HepG2 (cell line): Measurements from ENCODE around the gene KRTAP5-1. TPM values are rescaled to one million over a fixed set of nuclear protein-coding genes. Genes with fewer than 3 reads are reported as not detected.

Source experiments
- CBFB ChIP-seq: sonication (generic); formaldehyde crosslinking; IDR thresholded peaks from 2 replicates; pipeline ENCODE4 v1.4.0; 2020; ENCODE audit warnings: missing genetic modification reagents
- FOSL1 ChIP-seq: sonication (generic); formaldehyde crosslinking; IDR thresholded peaks from 2 replicates; pipeline ENCODE4 v1.9.0; 2021; ENCODE audit warnings: missing genetic modification reagents, borderline replicate concordance
- FOXK1 ChIP-seq: sonication (generic); formaldehyde crosslinking; IDR thresholded peaks from 2 replicates; pipeline ENCODE4 v1.4.0; 2020; ENCODE audit warnings: low read depth, missing genetic modification reagents, borderline replicate concordance
- HIVEP1 ChIP-seq: sonication (generic); formaldehyde crosslinking; IDR thresholded peaks from 2 replicates; pipeline ENCODE4 v1.4.0; 2020; ENCODE audit warnings: mild to moderate bottlenecking, missing genetic modification reagents
- JDP2 ChIP-seq: sonication (generic); formaldehyde crosslinking; IDR thresholded peaks from 2 replicates; pipeline ENCODE4 v1.8.1; 2022; ENCODE audit warnings: missing genetic modification reagents, borderline replicate concordance
- KAT7 ChIP-seq: IDR thresholded peaks from 2 replicates; pipeline ENCODE4 v1.6.1; 2018; ENCODE audit warnings: borderline replicate concordance, missing compliant biosample characterization
- KDM2A ChIP-seq: sonication (generic); formaldehyde crosslinking; IDR thresholded peaks from 2 replicates; pipeline ENCODE4 v1.4.0; 2020; ENCODE audit warnings: low read depth, missing genetic modification reagents, borderline replicate concordance
- MAFG ChIP-seq: sonication (generic); formaldehyde crosslinking; IDR thresholded peaks from 2 replicates; pipeline ENCODE4 v1.5.1; 2020; ENCODE audit warnings: mild to moderate bottlenecking, missing genetic modification reagents
- NCOA5 ChIP-seq: sonication (generic); formaldehyde crosslinking; IDR thresholded peaks from 2 replicates; pipeline ENCODE4 v1.4.0; 2020; ENCODE audit warnings: missing genetic modification reagents
- NFE2 ChIP-seq: sonication (generic); formaldehyde crosslinking; IDR thresholded peaks from 2 replicates; pipeline ENCODE4 v1.4.0; 2020; ENCODE audit warnings: missing genetic modification reagents
- NR1H2 ChIP-seq: sonication (generic); formaldehyde crosslinking; IDR thresholded peaks from 2 replicates; pipeline ENCODE4 v1.8.1; 2022; ENCODE audit warnings: low read depth, missing genetic modification reagents, borderline replicate concordance
- PHF8 ChIP-seq: sonication (generic); formaldehyde crosslinking; IDR thresholded peaks from 2 replicates; pipeline ENCODE4 v1.5.0; 2020; ENCODE audit warnings: missing genetic modification reagents
- RAD21 ChIP-seq: fragments of 450-650 bp; formaldehyde crosslinking; IDR thresholded peaks from 2 replicates; pipeline ENCODE4 v1.5.0; 2020; ENCODE audit warnings: mild to moderate bottlenecking
- RCOR2 ChIP-seq: IDR thresholded peaks from 2 replicates; pipeline ENCODE4 v1.6.1; 2016; ENCODE audit warnings: missing biosample characterization, missing genetic modification reagents
- SETDB1 ChIP-seq: sonication (generic); formaldehyde crosslinking; IDR thresholded peaks from 2 replicates; pipeline ENCODE4 v1.5.1; 2020; ENCODE audit warnings: missing genetic modification reagents, mild to moderate bottlenecking, borderline replicate concordance
- STAT5B ChIP-seq: sonication (generic); formaldehyde crosslinking; IDR thresholded peaks from 2 replicates; pipeline ENCODE4 v1.4.0; 2020; ENCODE audit warnings: missing genetic modification reagents
- TEAD3 ChIP-seq: optimal IDR thresholded peaks from 2 replicates; pipeline ENCODE3; 2016; ENCODE audit warnings: borderline replicate concordance
- UBTF ChIP-seq: sonication (generic); formaldehyde crosslinking; IDR thresholded peaks from 2 replicates; pipeline ENCODE4 v1.4.0; 2020; ENCODE audit warnings: mild to moderate bottlenecking, missing genetic modification reagents
- ZFP82 ChIP-seq: sonication (generic); formaldehyde crosslinking; IDR thresholded peaks from 2 replicates; pipeline ENCODE4 v1.5.1; 2020; ENCODE audit warnings: mild to moderate bottlenecking, missing genetic modification reagents, borderline replicate concordance
- ZNF326 ChIP-seq: sonication (generic); formaldehyde crosslinking; IDR thresholded peaks from 2 replicates; pipeline ENCODE4 v1.4.0; 2020; ENCODE audit warnings: missing genetic modification reagents, borderline replicate concordance
- ZNF329 ChIP-seq: sonication (generic); formaldehyde crosslinking; IDR thresholded peaks from 2 replicates; pipeline ENCODE4 v1.9.0; 2021; ENCODE audit warnings: low read depth, mild to moderate bottlenecking, missing genetic modification reagents
- ZNF543 ChIP-seq: sonication (generic); formaldehyde crosslinking; IDR thresholded peaks from 2 replicates; pipeline ENCODE4 v1.4.0; 2020; ENCODE audit warnings: mild to moderate bottlenecking, missing genetic modification reagents
- ZNF709 ChIP-seq: sonication (generic); formaldehyde crosslinking; IDR thresholded peaks from 2 replicates; pipeline ENCODE4 v1.5.0; 2020; ENCODE audit warnings: mild to moderate bottlenecking, missing genetic modification reagents
- ZNF737 ChIP-seq: sonication (generic); formaldehyde crosslinking; IDR thresholded peaks from 2 replicates; pipeline ENCODE4 v1.5.0; 2020; ENCODE audit warnings: missing genetic modification reagents, mild to moderate bottlenecking, borderline replicate concordance
- polyA plus RNA-seq, 8 experiments: library from polyadenylated mRNA; depleted of rRNA in 3 of 8; stranded (reverse) in 7 of 8; unstranded in 1 of 8; fragments of >200 nt; fragmentation: Illumina TruSeq in 4 of 8; extraction: Trizol in 4 of 8; gene quantifications; 2 replicates each; pipeline versions ENCODE4 v1.2.1 to v1.2.3, GENCODE V29; 2011 to 2016; ENCODE audit warnings: low read depth in 4 of 8, missing spikeins in 1 of 8, mixed read lengths in 1 of 8; ENCODE audit not compliant: insufficient read depth in 1 of 8
- total RNA-seq, 5 experiments: library from RNA; depleted of rRNA; stranded (reverse); fragments of >200 nt; fragmentation: Illumina TruSeq; extraction: Trizol; gene quantifications; 2 replicates each; pipeline ENCODE4 v1.2.3, GENCODE V29; 2016; ENCODE audit warnings: low read depth in 1 of 5
- TF ChIP-seq, protein P1 (sequence below): sonication (generic); formaldehyde crosslinking; IDR thresholded peaks from 2 replicates; pipeline ENCODE4 v1.4.0; 2020; ENCODE audit warnings: missing genetic modification reagents
- TF ChIP-seq, protein P2 (sequence below): IDR thresholded peaks from 2 replicates; pipeline ENCODE4 v1.6.1; 2016; ENCODE audit warnings: low read depth, borderline replicate concordance

The KRTAP5-1 gene
- total and polyA plus RNA-seq, 2 of the 13 experiments (the other 11 are each of a cell fraction or from before 2014, with no cell fraction given), result not detected

DNA sequence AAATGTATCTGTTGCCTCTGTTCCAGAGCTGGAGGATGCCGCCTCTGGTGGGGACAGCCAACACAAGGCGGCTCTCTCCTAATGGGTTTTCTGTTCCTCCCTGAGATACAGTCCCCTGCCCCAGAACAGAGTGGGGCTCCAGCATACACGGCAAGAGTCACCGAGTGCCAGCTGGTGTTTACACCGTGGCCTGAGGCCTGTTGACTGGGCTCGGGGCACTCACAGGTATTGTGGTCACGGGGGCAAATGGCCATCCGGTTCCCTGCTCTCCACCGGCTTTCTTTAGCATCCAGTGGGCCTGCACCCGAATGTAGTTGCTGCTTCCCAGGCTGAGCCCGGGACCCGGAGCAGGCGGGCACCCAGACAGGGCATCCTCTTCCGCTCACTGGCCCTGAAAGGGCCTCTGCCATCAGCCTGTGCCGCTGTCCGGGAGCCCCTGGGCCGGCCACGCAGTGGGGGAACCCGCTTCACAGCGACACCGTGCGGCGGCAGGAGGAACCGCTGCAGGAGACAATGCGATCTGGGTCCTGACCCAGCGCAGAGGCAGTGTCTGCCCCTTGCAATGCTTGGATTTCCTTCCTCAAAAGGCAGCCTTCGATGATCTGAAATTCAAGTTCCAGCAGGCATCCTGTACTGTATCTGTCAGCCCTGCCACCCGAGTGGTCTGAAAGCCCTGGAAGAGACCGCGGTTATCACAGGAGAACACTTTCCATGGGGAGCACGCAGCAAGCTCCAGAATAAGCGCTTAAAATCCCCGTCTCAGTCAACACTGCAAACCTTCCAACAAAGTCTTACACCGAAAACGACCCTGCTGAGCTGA is 43.6 kb upstream of the KRTAP5-1 start (continued):
- TF ChIP-seq, protein P1, sequence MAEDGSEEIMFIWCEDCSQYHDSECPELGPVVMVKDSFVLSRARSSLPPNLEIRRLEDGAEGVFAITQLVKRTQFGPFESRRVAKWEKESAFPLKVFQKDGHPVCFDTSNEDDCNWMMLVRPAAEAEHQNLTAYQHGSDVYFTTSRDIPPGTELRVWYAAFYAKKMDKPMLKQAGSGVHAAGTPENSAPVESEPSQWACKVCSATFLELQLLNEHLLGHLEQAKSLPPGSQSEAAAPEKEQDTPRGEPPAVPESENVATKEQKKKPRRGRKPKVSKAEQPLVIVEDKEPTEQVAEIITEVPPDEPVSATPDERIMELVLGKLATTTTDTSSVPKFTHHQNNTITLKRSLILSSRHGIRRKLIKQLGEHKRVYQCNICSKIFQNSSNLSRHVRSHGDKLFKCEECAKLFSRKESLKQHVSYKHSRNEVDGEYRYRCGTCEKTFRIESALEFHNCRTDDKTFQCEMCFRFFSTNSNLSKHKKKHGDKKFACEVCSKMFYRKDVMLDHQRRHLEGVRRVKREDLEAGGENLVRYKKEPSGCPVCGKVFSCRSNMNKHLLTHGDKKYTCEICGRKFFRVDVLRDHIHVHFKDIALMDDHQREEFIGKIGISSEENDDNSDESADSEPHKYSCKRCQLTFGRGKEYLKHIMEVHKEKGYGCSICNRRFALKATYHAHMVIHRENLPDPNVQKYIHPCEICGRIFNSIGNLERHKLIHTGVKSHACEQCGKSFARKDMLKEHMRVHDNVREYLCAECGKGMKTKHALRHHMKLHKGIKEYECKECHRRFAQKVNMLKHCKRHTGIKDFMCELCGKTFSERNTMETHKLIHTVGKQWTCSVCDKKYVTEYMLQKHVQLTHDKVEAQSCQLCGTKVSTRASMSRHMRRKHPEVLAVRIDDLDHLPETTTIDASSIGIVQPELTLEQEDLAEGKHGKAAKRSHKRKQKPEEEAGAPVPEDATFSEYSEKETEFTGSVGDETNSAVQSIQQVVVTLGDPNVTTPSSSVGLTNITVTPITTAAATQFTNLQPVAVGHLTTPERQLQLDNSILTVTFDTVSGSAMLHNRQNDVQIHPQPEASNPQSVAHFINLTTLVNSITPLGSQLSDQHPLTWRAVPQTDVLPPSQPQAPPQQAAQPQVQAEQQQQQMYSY (CRISPR knock-in tag), result no peak
- TF ChIP-seq SETDB1 (CRISPR knock-in tag), result no peak
- no peak for TF ChIP-seq JDP2 (CRISPR knock-in tag)
- no peak for TF ChIP-seq STAT5B (CRISPR knock-in tag)
- TF ChIP-seq NR1H2 (CRISPR knock-in tag), result no peak
- no peak for TF ChIP-seq ZFP82
- TF ChIP-seq ZNF543 (CRISPR knock-in tag), result no peak
- no peak for TF ChIP-seq CBFB (CRISPR knock-in tag)
- peak; percentile 35 for TF ChIP-seq TEAD3
- no peak for TF ChIP-seq ZNF326 (CRISPR knock-in tag)
- peak; percentile 58; the same call in 1 of the 2 replicates for TF ChIP-seq RAD21
- no peak for TF ChIP-seq NCOA5
- no peak for TF ChIP-seq ZNF329 (CRISPR knock-in tag)
- no peak for TF ChIP-seq NFE2 (CRISPR knock-in tag)
- TF ChIP-seq RCOR2 (CRISPR knock-in tag), result no peak
- TF ChIP-seq HIVEP1 (CRISPR knock-in tag), result no peak
- no peak for TF ChIP-seq FOSL1 (CRISPR knock-in tag)
- no peak for TF ChIP-seq PHF8 (CRISPR knock-in tag)
- peak; percentile 49; the same call in 1 of the 2 replicates for TF ChIP-seq KDM2A (CRISPR knock-in tag)
- TF ChIP-seq KAT7 (CRISPR knock-in tag), result no peak
- TF ChIP-seq ZNF737 (CRISPR knock-in tag), result no peak
- TF ChIP-seq ZNF709 (CRISPR knock-in tag), result no peak
- TF ChIP-seq, protein P2, sequence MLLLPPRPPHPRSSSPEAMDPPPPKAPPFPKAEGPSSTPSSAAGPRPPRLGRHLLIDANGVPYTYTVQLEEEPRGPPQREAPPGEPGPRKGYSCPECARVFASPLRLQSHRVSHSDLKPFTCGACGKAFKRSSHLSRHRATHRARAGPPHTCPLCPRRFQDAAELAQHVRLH (CRISPR knock-in tag), result no peak
- no peak for TF ChIP-seq MAFG
- TF ChIP-seq FOXK1 (CRISPR knock-in tag), result no peak
- peak; percentile 44; the same call in 1 of the 2 replicates for TF ChIP-seq UBTF
